Measurements from ENCODE around the gene AMDHD2. TPM values are rescaled to one million over a fixed set of nuclear protein-coding genes. Genes with fewer than 3 reads are reported as not detected.
"Not testable (repeated sequence)": the region's sequence is repeated elsewhere in the genome, so short reads cannot be mapped to it uniquely, and the experiment has no call there.

AMDHD2 gene
- total and polyA plus RNA-seq, 2 of the 13 experiments (the other 11 are each of a cell fraction or from before 2014, with no cell fraction given), result 33.5 to 39.1 TPM

- H2AFZ ChIP-seq (ENCODE audit: low read length); FAIRE-seq; BruUV-seq (replicated peaks); CTCF ChIA-PET (ENCODE audit: low intra/inter-chr PET ratio, low total read pairs); H3K27me3 ChIP-seq (ENCODE audit: control insufficient read depth in 1 of 2, insufficient read depth in 2 of 2, low read length in 2 of 2); intact Hi-C loops (cut with micrococcal nuclease; ENCODE audit: unreplicated experiment); ATAC-seq; DNase-seq (ENCODE audit: low spot score); H3K9me3 ChIP-seq (ENCODE audit: low read length); in situ Hi-C loops (cut with HindIII; ENCODE audit: extremely low pct_ligation_motif_present, low pct_unique_long_range_greater_than_20kb); H3K79me2 ChIP-seq (ENCODE audit: insufficient read depth, low read length); H4K20me1 ChIP-seq (ENCODE audit: insufficient read depth, low read length): not testable (repeated sequence)
- Histone ChIP-seq H3K4me2 (ENCODE audit: low read depth, low read length) (peak overlapping the region; percentile 92), H3K4me1 (ENCODE audit: insufficient read depth, low read length) (peaks cover 52% of the 10 kb centered on the region), H3K9ac (ENCODE audit: insufficient read depth, low read depth, low read length) (peak overlapping the region; percentile 67), H3K36me3 (replicated peaks in 1 of 2; ENCODE audit: control insufficient read depth in 1 of 2, insufficient read depth in 2 of 2, low read length in 2 of 2) (peaks cover 5 to 16% of the 10 kb centered on the region in 2 experiments), H3K4me3 (replicated peaks in 1 of 3; ENCODE audit: insufficient read depth in 1 of 3, low read depth in 2 of 3, low read length in 3 of 3) (peak overlapping the region; percentile 47 to 77 (median 69); a peak in 5 of 6 replicates), H3K27ac (ENCODE audit: extremely low read length, insufficient read depth, low read length) (peak overlapping the region; percentile 75)
- TF ChIP-seq PHF20 (CRISPR knock-in tag; IDR thresholded peaks at IDR 0.05) (0 out of 2 replicates have a peak, but pooled peaks have one; percentile 10), ZNF362 (CRISPR knock-in tag; IDR thresholded peaks at IDR 0.05; ENCODE audit: borderline replicate concordance) (peak; percentile 74), BHLHE40 (IDR thresholded peaks at IDR 0.05; ENCODE audit: low read length) (0 out of 2 replicates have a peak, but pooled peaks have one; percentile 6), ZNF770 (CRISPR knock-in tag; IDR thresholded peaks at IDR 0.05) (peak; percentile 62)
- POLR2A ChIA-PET, result interaction anchor here (1.3 to 2.2 kb wide), 4 partner anchors 9 to 56 kb away, joined by 8 to 14 read pairs (median 12); partner anchors contain the start of genes AMDHD2 and ATP6V0C
- WGBS (ENCODE audit: low lambda C conversion rate), result 21% methylated on average over 16 of the region's 16 CpGs
Observed at GRCh38 chr16:2533142-2533755, 13.1 kb downstream of the AMDHD2 start.
